Neural progenitor cell (in vitro differentiated cells): ENCODE results near the gene MED28. TPM values are rescaled to one million over a fixed set of nuclear protein-coding genes. Genes with fewer than 3 reads are reported as not detected.
A peak's percentile ranks its signal among the peaks of the same experiment; 100 is the strongest.
"Not testable (repeated sequence)": the region's sequence is repeated elsewhere in the genome, so short reads cannot be mapped to it uniquely, and the experiment has no call there.

Source experiments
- DNase-seq: peaks from one replicate; pipeline ENCODE4 v3.0.0-alpha.2; 2016; ENCODE audit warnings: low spot score
- H2AFZ ChIP-seq: fragments of 200-600 bp; sonication (generic); replicated peaks from 2 replicates; pipeline ENCODE4 v1.6.1; 2016; ENCODE audit warnings: antibody characterized with exemption
- H3F3A ChIP-seq: fragments of 200-600 bp; sonication (generic); 2 replicates; pipeline ENCODE4 v1.6.1; 2016; ENCODE audit warnings: antibody characterized with exemption, low read depth
- H3K27ac ChIP-seq: fragments of 200-600 bp; sonication (generic); 2 replicates; pipeline ENCODE4 v1.5.1; 2016; ENCODE audit warnings: mild to moderate bottlenecking
- H3K27me3 ChIP-seq: fragments of 200-600 bp; sonication (generic); 2 replicates; pipeline ENCODE4 v1.6.1; 2016; ENCODE audit warnings: mild to moderate bottlenecking, moderate library complexity
- H3K36me3 ChIP-seq: fragments of 200-600 bp; sonication (generic); 2 replicates; pipeline ENCODE4 v1.5.1; 2016
- H3K4me1 ChIP-seq: fragments of 200-600 bp; sonication (generic); 2 replicates; pipeline ENCODE4 v1.6.1; 2016; ENCODE audit warnings: mixed run types
- H3K4me2 ChIP-seq: fragments of 200-600 bp; sonication (generic); 2 replicates; pipeline ENCODE4 v1.6.1; 2016
- H3K4me3 ChIP-seq: fragments of 200-600 bp; sonication (generic); 2 replicates; pipeline ENCODE4 v1.5.1; 2016
- H3K79me2 ChIP-seq: fragments of 200-600 bp; sonication (generic); 2 replicates; pipeline ENCODE4 v1.6.1; 2016; ENCODE audit warnings: low read depth
- H3K9ac ChIP-seq: fragments of 200-600 bp; sonication (generic); 2 replicates; pipeline ENCODE4 v1.6.1; 2016
- H3K9me3 ChIP-seq: fragments of 200-600 bp; sonication (generic); 2 replicates; pipeline ENCODE4 v1.5.1; 2016; ENCODE audit warnings: low read depth
- H4K20me1 ChIP-seq: fragments of 200-600 bp; sonication (generic); 2 replicates; pipeline ENCODE4 v1.6.1; 2016; ENCODE audit warnings: low read depth
- H3K27ac Mint-ChIP-seq: 3 replicates; pipeline ENCODE4 v1.8.0; 2021; ENCODE audit warnings: mixed read lengths
- H3K27me3 Mint-ChIP-seq: 2 replicates; pipeline ENCODE4 v1.8.0; 2022; ENCODE audit warnings: low read depth, mild to moderate bottlenecking, inconsistent platforms, moderate library complexity, mixed read lengths; ENCODE audit not compliant: insufficient read depth
- H3K36me3 Mint-ChIP-seq: 3 replicates; pipeline ENCODE4 v1.8.0; 2021; ENCODE audit warnings: mixed read lengths
- H3K4me1 Mint-ChIP-seq: 3 replicates; pipeline ENCODE4 v1.8.0; 2021; ENCODE audit warnings: mixed read lengths
- H3K4me3 Mint-ChIP-seq: 3 replicates; pipeline ENCODE4 v1.8.0; 2021; ENCODE audit warnings: mild to moderate bottlenecking, moderate library complexity, mixed read lengths
- H3K9me3 Mint-ChIP-seq: 3 replicates; pipeline ENCODE4 v1.8.0; 2020; ENCODE audit warnings: mixed read lengths
- CTCF ChIP-seq: fragments of 200-600 bp; sonication (generic); IDR thresholded peaks from 2 replicates; pipeline ENCODE4 v1.5.1; 2017; ENCODE audit warnings: antibody characterized with exemption, mild to moderate bottlenecking
- EZH2 ChIP-seq: fragments of 200-600 bp; sonication (generic); IDR thresholded peaks from 2 replicates; pipeline ENCODE4 v1.6.1; 2017; ENCODE audit warnings: antibody characterized with exemption, mild to moderate bottlenecking, moderate library complexity
- EZH2phosphoT487 ChIP-seq: fragments of 200-600 bp; sonication (generic); IDR thresholded peaks from 2 replicates; pipeline ENCODE4 v1.6.1; 2017; ENCODE audit warnings: antibody characterized with exemption
- total RNA-seq: library from RNA; depleted of rRNA; stranded (reverse); fragments of >200 nt; gene quantifications from 2 replicates; pipeline ENCODE4 v1.2.3, GENCODE V29; 2015; ENCODE audit warnings: low replicate concordance

MED28 gene
- total RNA-seq, 1 donor from 2014 or later, result 45.8 TPM

- Histone ChIP-seq H3K4me3 (no peak overlapping the region), H3K4me1 (no peaks in the 10 kb centered on the region), H3K27ac (no peak overlapping the region), H3K27me3 (no peaks in the 10 kb centered on the region), H4K20me1 (peaks cover 3% of the 10 kb centered on the region), H3K4me2 (no peak overlapping the region), H2AFZ (no peak overlapping the region), H3F3A (peaks cover 3% of the 10 kb centered on the region), H3K9ac (no peak overlapping the region), H3K79me2 (peaks cover 15% of the 10 kb centered on the region), H3K9me3 (no peaks in the 10 kb centered on the region), H3K36me3 (no peaks in the 10 kb centered on the region)
- peaks cover 14% of the 10 kb centered on the region for H3K4me1 Mint-ChIP-seq
- peaks cover 5% of the 10 kb centered on the region for H3K27me3 Mint-ChIP-seq
- no peaks in the 10 kb centered on the region for H3K36me3 Mint-ChIP-seq
- TF ChIP-seq EZH2 (no peak), CTCF (no peak), EZH2phosphoT487 (no peak)
- H3K9me3 Mint-ChIP-seq, result no peaks in the 10 kb centered on the region
- no peak for DNase-seq
- peak overlapping the region; percentile 8 for H3K4me3 Mint-ChIP-seq
- no peak overlapping the region for H3K27ac Mint-ChIP-seq
These were observed 40.2 kb upstream of the MED28 start for GRCh38 chr4:17574206-17574605.

DNA sequence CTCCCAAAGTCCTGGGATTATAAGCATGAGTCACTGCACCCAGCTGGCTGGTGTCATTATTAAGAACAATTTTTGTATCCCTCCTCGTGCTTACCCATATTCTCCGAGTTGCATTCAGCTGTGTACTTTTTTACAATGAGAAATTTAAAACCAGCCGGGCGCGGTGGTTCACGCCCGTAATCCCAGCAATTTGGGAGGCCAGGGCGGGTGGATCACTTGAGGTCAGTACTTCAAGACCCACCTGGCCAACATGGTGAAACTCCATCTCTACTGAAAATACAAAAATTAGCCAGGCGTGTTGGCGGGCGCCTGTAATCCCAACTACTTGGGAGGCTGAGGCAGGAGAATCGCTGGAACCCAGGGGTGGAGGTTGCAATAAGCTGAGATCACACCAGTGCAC lies 39.3 kb upstream of the MED28 start:
- peaks cover 14% of the 10 kb centered on the region for H3K4me1 Mint-ChIP-seq
- not testable (repeated sequence) for H3K36me3 Mint-ChIP-seq

GRCh38 chr4:17576932-17577664 lies 37.3 kb upstream of the MED28 start, which contains the start of gene LAP3:
Gene LAP3 (plus strand): TSS chr4:17577198. CDS start chr4:17577466, 268 bp downstream.
- no peak within 1 kb of the TSS for H3K27ac ChIP-seq
- Mint-ChIP-seq H3K36me3 (peaks cover 2% of the 10 kb centered on the region), H3K27me3 (peaks cover 5% of the 10 kb centered on the region), H3K27ac (peak within 1 kb of the TSS; percentile 69), H3K9me3 (no peaks in the 10 kb centered on the region), H3K4me1 (peaks cover 14% of the 10 kb centered on the region), H3K4me3 (peak within 1 kb of the TSS; percentile 90)
- no peaks in the 10 kb centered on the region for H3K9me3 ChIP-seq
- peaks cover 3% of the 10 kb centered on the region for H3F3A ChIP-seq
- H3K79me2 ChIP-seq, result peaks cover 19% of the 10 kb centered on the region
- no peaks in the 10 kb centered on the region for H3K27me3 ChIP-seq
- peak; percentile 98 for DNase-seq
- H2AFZ ChIP-seq, result peak within 1 kb of the TSS; percentile 87
- TF ChIP-seq EZH2, result no peak
- peak within 1 kb of the TSS; percentile 59 for H3K4me3 ChIP-seq
- H4K20me1 ChIP-seq, result peaks cover 3% of the 10 kb centered on the region
- H3K9ac ChIP-seq, result peak within 1 kb of the TSS; percentile 47
- H3K36me3 ChIP-seq, result no peaks in the 10 kb centered on the region
- no peaks in the 10 kb centered on the region for H3K4me1 ChIP-seq
- H3K4me2 ChIP-seq, result peak within 1 kb of the TSS; percentile 86

More for the DNA sequence above, 39.3 kb upstream of the MED28 start:
- H2AFZ ChIP-seq, H3K9me3 ChIP-seq, H3K4me2 ChIP-seq, H3K27ac ChIP-seq, H4K20me1 ChIP-seq, H3K9me3 Mint-ChIP-seq, H3K27ac Mint-ChIP-seq, DNase-seq, H3K27me3 Mint-ChIP-seq, H3K27me3 ChIP-seq, H3K4me3 ChIP-seq, H3K36me3 ChIP-seq, H3K4me3 Mint-ChIP-seq, H3K4me1 ChIP-seq, H3F3A ChIP-seq, H3K9ac ChIP-seq: not testable (repeated sequence)
- H3K79me2 ChIP-seq, result peaks cover 19% of the 10 kb centered on the region

GRCh38 chr4:17577665-17578481 lies 36.6 kb upstream of the MED28 start:
- no peak for TF ChIP-seq EZH2
- TF ChIP-seq EZH2phosphoT487, result no peak
- no peak for TF ChIP-seq CTCF
- Histone ChIP-seq H3K4me1 (no peaks in the 10 kb centered on the region), H3K9ac (peak overlapping the region; percentile 47), H3K79me2 (peaks cover 19% of the 10 kb centered on the region), H4K20me1 (peaks cover 3% of the 10 kb centered on the region), H3K27ac (no peak overlapping the region), H3K9me3 (no peaks in the 10 kb centered on the region), H3K27me3 (no peaks in the 10 kb centered on the region), H3K4me3 (peak overlapping the region; percentile 59), H3K4me2 (peak overlapping the region; percentile 86), H3F3A (peaks cover 3% of the 10 kb centered on the region), H3K36me3 (no peaks in the 10 kb centered on the region), H2AFZ (peak overlapping the region; percentile 70)
- Mint-ChIP-seq H3K4me3 (peak overlapping the region; percentile 90), H3K27me3 (peaks cover 5% of the 10 kb centered on the region), H3K27ac (no peak overlapping the region), H3K9me3 (no peaks in the 10 kb centered on the region), H3K36me3 (peaks cover 2% of the 10 kb centered on the region), H3K4me1 (peaks cover 14% of the 10 kb centered on the region)
- DNase-seq, result no peak
